ENCODE data around the gene GRM7. TPM values are rescaled to one million over a fixed set of nuclear protein-coding genes. Genes with fewer than 3 reads are reported as not detected.

Gene GRM7
- total RNA-seq, 1 experiment from 2014 or later = 0.28 TPM

GRCh38 chr3:6928064-6928463 is 67.1 kb downstream of the GRM7 start:
- Histone ChIP-seq H3K27ac (ENCODE audit: insufficient read length, low read depth, low read length) (no peak overlapping the region), H2BK12ac (ENCODE audit: insufficient read length, low read depth, low read length) (no peak overlapping the region), H4K8ac (replicated peaks; ENCODE audit: insufficient read length, low read depth, low read length) (no peak overlapping the region), H2BK5ac (ENCODE audit: insufficient read length, low read length) (no peak overlapping the region), H4K91ac (ENCODE audit: insufficient read length, low read depth, low read length) (no peak overlapping the region), H3T11ph (ENCODE audit: low read length) (no peak overlapping the region), H3K9ac (ENCODE audit: extremely low read depth, insufficient read length, low read length) (no peak overlapping the region), H3K18ac (ENCODE audit: insufficient read length, low read depth, low read length) (no peak overlapping the region), H4K20me1 (ENCODE audit: control insufficient read depth, insufficient read depth, insufficient read length) (no peaks in the 10 kb centered on the region), H2BK15ac (ENCODE audit: low read depth, low read length) (no peak overlapping the region), H3K4me1 (ENCODE audit: insufficient read depth, low read length) (no peaks in the 10 kb centered on the region), H2AFZ (ENCODE audit: low read length) (no peak overlapping the region), H2BK20ac (ENCODE audit: low read depth, low read length, poor library complexity, severe bottlenecking) (no peak overlapping the region), H2AK5ac (ENCODE audit: insufficient read length, low read length) (no peak overlapping the region), H3K79me1 (ENCODE audit: insufficient read depth, low read depth, low read length, poor library complexity, severe bottlenecking) (no peaks in the 10 kb centered on the region), H3K4me2 (ENCODE audit: insufficient read depth, insufficient read length, low read length) (no peak overlapping the region), H3K79me2 (ENCODE audit: insufficient read depth, low read length) (no peaks in the 10 kb centered on the region), H3K27me3 (ENCODE audit: insufficient read depth, low read length) (no peaks in the 10 kb centered on the region), H3K23me2 (ENCODE audit: insufficient read length, low read depth, low read length, poor library complexity, severe bottlenecking) (no peaks in the 10 kb centered on the region), H3K4ac (ENCODE audit: low read depth, low read length) (no peak overlapping the region), H3K14ac (ENCODE audit: insufficient read depth, low read length) (no peak overlapping the region), H2BK120ac (ENCODE audit: low read depth, low read length, poor library complexity, severe bottlenecking) (no peak overlapping the region), H3K56ac (ENCODE audit: insufficient read length, low read depth, low read length) (no peak overlapping the region), H3K23ac (ENCODE audit: insufficient read length, low read depth, low read length) (no peak overlapping the region), H4K5ac (ENCODE audit: insufficient read length, low read depth, low read length) (no peak overlapping the region), H3K9me3 (ENCODE audit: control insufficient read depth, low read depth, low read length) (no peaks in the 10 kb centered on the region)
- H3K36me3 Mint-ChIP-seq (ENCODE audit: insufficient read depth in 1 of 3, low read depth in 3 of 3) = no peaks in the 10 kb centered on the region
- TF ChIP-seq CTCF (conservative IDR thresholded peaks at IDR 0.05) = no peak
- whole genome bisulfite sequencing (ENCODE audit: extremely low coverage, insufficient read length, low lambda C conversion rate) = no CpG with 5 or more reads among the region's 2 CpGs
- no peak for DNase-seq
- no peak overlapping the region for H3K27ac Mint-ChIP-seq
- H3K4me1 Mint-ChIP-seq = no peaks in the 10 kb centered on the region
- no peaks in the 10 kb centered on the region; the same call in 1 of the 2 replicates for H3K27me3 Mint-ChIP-seq (ENCODE audit: low read depth)
- H3K4me3 Mint-ChIP-seq = no peak overlapping the region
- H3K9me3 Mint-ChIP-seq = no peaks in the 10 kb centered on the region
